Choroid plexus epithelial cell (primary cell): Measurements from ENCODE around the gene RNF175.
A peak's percentile ranks its signal among the peaks of the same experiment; 100 is the strongest.

Experiments
- DNase-seq: peaks from one replicate; pipeline ENCODE4 v3.0.0-alpha.2; 2010; ENCODE audit warnings: low read depth
- H3K4me3 ChIP-seq: 2 replicates; pipeline ENCODE4 v1.5.1; 2011; ENCODE audit warnings: low read depth, mild to moderate bottlenecking, control low read depth, low read length, moderate library complexity
- TF ChIP-seq, protein P1 (sequence below): conservative IDR thresholded peaks from 2 replicates; pipeline ENCODE4 v1.5.1; 2011; ENCODE audit warnings: low read depth, mild to moderate bottlenecking, control low read depth, inconsistent platforms, low read length, moderate library complexity

Gene RNF175

DNA sequence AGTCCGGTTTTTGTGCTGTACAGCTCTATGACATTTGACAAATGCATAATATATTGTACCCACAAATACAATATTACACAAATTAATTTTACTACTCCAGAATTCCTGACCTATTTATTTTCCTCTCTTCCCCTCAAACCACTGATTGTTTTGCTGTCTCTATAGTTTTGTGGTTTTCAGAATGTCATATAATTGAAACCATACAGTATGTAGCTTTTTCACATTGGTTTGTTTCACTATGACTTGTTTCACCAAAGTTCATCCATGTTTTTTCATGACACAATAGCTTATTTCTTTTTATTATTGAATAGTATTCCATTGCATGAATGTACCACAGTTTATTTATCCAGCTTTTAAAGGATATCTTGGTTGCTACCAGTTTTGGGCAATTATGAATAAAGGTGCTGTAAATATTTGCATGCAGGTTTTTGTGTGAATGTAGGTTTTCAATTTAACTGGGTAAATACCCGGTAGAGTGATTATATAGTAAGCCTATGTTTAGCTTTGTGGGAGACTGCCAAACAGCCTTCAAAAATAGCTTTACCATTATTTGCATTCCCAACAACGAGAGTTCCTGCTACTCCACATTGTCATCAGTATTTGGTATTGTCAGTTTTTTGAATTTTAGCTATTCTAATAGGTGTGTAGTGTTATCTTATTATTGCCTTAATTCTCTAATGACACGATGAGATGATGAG, 25.9 kb downstream of the RNF175 start:
- TF ChIP-seq, protein P1, sequence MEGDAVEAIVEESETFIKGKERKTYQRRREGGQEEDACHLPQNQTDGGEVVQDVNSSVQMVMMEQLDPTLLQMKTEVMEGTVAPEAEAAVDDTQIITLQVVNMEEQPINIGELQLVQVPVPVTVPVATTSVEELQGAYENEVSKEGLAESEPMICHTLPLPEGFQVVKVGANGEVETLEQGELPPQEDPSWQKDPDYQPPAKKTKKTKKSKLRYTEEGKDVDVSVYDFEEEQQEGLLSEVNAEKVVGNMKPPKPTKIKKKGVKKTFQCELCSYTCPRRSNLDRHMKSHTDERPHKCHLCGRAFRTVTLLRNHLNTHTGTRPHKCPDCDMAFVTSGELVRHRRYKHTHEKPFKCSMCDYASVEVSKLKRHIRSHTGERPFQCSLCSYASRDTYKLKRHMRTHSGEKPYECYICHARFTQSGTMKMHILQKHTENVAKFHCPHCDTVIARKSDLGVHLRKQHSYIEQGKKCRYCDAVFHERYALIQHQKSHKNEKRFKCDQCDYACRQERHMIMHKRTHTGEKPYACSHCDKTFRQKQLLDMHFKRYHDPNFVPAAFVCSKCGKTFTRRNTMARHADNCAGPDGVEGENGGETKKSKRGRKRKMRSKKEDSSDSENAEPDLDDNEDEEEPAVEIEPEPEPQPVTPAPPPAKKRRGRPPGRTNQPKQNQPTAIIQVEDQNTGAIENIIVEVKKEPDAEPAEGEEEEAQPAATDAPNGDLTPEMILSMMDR: no peak
- H3K4me3 ChIP-seq: no peak overlapping the region
- no peak for DNase-seq

DNA sequence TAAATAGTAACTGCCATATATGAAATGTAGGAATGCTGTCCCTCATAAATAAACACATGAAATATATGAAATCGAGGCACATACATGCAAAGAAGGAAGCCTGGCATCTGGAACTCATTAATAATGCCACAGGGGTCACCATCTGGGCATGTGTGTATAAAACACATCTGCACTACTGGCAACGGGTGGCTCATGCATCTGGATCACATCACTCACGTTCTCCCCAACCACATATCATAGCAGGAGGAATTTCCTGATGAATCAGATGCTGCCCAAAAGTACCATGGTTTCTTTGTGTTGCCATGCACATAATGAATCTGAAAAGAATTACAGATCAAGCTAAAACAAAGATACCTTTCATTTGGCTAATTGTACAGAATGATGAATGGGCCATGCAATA, 28.6 kb downstream of the RNF175 start:
- DNase-seq: peak; percentile 47
- H3K4me3 ChIP-seq: no peak overlapping the region
- TF ChIP-seq, protein P1: no peak

DNA sequence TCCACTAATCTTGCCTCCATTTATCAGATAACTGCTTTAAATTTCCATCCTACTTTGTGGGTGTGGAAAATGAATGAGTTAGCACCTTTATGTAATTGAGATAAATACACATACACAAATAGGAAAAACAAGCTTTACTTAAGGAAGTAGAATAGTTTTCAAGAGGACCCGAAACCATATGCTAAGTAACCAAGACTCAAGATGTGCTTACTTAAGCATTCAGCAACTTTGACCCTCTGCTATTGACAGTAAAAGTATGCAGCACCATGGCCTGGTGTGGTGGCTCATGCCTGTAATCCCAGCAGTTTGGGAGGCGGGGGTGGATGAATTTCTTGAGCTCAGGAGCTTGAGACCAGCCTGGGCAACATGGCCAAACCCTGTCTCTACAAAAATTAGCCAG, 29.9 kb downstream of the RNF175 start:
- no peak for DNase-seq
- TF ChIP-seq, protein P1: no peak
- no peak overlapping the region for H3K4me3 ChIP-seq

DNA sequence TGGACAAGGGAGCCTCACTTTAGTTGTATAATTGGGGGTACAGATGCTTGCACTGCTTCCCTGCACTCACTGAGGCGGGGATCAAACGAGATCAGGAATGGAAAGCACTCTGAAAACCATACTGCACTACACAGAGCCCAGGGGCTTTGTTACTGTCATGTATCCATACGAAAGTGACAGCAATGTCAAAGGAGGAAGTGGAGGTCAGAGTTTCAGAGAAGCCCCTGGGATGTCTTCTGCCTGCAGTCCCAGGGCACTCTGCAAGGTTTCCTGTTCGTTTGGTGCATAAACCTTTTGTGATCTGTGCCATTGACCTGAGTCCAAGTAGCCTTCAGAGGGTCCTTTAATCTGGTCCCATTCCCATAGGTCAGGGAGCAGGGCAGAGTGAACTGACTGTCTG, 31.2 kb downstream of the RNF175 start:
- H3K4me3 ChIP-seq: no peak overlapping the region

DNA sequence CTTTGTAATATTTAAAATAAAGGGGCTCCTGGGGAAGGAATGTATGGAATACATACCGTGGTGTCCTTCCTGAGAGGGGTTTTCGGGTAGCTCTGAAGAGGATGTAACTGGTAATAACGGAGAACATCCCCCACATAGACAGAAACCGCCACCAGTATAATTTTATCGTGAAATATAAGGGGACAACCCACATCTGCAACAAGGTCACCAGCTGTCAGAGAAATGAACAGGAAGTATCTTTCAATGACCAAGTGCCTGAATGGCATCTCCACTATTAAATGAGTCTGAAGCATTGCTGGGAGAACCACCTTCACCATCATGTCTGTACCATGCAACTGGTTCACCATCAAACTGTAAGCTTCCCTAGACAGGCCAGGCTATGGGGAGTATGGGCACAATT, 31.7 kb downstream of the RNF175 start:
- H3K4me3 ChIP-seq: no peak overlapping the region
- DNase-seq: no peak
- TF ChIP-seq, protein P1: no peak

More for the DNA sequence above, 31.2 kb downstream of the RNF175 start:
- no peak for DNase-seq
- TF ChIP-seq, protein P1: no peak

DNA sequence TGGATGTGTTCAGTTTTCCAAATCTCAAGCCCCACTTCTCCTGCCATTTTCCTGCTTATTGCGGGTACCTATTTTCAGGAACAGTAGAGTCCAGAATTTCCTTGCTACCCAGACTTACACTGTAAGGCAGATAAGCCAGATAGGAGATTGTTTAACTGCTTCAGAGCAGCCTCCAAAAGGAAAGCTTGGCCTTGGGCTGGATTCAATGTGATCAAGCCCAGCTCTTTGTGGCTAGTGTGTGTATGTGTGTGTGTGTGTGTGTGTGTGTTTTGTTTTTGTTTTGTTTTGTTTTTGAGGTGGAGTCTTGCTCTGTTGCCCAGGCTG, 34.0 kb downstream of the RNF175 start:
- no peak for DNase-seq
- TF ChIP-seq, protein P1: no peak
- H3K4me3 ChIP-seq: no peak overlapping the region

DNA sequence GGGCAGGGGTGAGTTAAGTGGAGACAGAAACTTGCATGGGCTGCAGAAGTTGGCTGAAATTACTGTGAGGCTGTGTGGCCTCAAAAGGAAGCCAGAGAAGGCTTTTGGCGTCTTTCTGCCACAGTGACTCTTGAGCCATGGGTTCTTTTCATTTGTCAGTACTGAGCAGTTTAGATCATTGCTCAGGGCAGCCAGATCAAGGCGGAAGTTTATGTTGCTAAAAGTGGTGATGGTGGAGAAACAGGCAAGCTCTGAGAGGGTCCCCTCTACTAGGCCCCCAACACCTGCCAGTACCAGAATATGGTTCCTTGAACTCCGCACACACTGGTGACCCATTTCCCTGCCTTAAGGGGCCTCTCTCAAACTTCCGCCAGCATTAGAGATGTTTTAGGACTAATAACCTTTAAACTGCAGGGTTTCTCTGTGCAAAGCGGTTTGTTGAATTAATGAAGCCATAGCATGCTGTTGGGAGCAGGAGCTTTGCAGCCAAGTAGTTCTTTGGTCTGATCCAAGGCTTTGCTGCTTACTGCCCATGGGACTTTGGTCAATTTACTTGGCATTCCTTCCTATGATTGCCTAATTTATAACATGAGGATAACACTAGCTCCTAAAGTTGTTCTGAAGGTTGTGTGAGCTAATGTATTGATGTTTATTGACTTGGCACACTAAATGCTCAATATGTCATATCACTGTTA, 34.5 kb downstream of the RNF175 start:
- no peak for DNase-seq
- no peak overlapping the region for H3K4me3 ChIP-seq
- TF ChIP-seq, protein P1: no peak
